Osteocyte (in vitro differentiated cells): ENCODE data around the gene TPP1. TPM values are rescaled to one million over a fixed set of nuclear protein-coding genes. Genes with fewer than 3 reads are reported as not detected.

ENCODE experiments used
- DNase-seq: peaks from one replicate; pipeline ENCODE4 v3.0.0; 2021; ENCODE audit warnings: mixed read lengths; ENCODE audit not compliant: unreplicated experiment; ENCODE audit errors: extremely low spot score
- H3K27ac Mint-ChIP-seq: one replicate; pipeline ENCODE4 v1.8.0; 2021; ENCODE audit warnings: mild to moderate bottlenecking, mixed read lengths; ENCODE audit not compliant: unreplicated experiment
- H3K27me3 Mint-ChIP-seq: one replicate; pipeline ENCODE4 v1.8.0; 2021; ENCODE audit warnings: mixed read lengths; ENCODE audit not compliant: unreplicated experiment
- H3K36me3 Mint-ChIP-seq: one replicate; pipeline ENCODE4 v1.8.0; 2021; ENCODE audit warnings: mixed read lengths; ENCODE audit not compliant: unreplicated experiment
- H3K4me1 Mint-ChIP-seq: one replicate; pipeline ENCODE4 v1.8.0; 2021; ENCODE audit warnings: mixed read lengths; ENCODE audit not compliant: unreplicated experiment
- H3K4me3 Mint-ChIP-seq: one replicate; pipeline ENCODE4 v1.8.0; 2021; ENCODE audit warnings: mild to moderate bottlenecking, moderate library complexity, mixed read lengths; ENCODE audit not compliant: unreplicated experiment
- H3K9me3 Mint-ChIP-seq: one replicate; pipeline ENCODE4 v1.8.0; 2021; ENCODE audit warnings: mixed read lengths; ENCODE audit not compliant: unreplicated experiment
- CTCF ChIP-seq: fragments of 200-600 bp; sonication (generic); IDR thresholded peaks from 2 replicates; pipeline ENCODE4 v1.5.0; 2021; ENCODE audit warnings: antibody characterized with exemption, mild to moderate bottlenecking, moderate library complexity
- total RNA-seq: library from RNA; stranded (reverse); gene quantifications from 2 replicates; pipeline ENCODE4 v1.2.1, GENCODE V29; 2021

Gene TPP1
- total RNA-seq, 1 donor from 2014 or later: 157 TPM

DNA sequence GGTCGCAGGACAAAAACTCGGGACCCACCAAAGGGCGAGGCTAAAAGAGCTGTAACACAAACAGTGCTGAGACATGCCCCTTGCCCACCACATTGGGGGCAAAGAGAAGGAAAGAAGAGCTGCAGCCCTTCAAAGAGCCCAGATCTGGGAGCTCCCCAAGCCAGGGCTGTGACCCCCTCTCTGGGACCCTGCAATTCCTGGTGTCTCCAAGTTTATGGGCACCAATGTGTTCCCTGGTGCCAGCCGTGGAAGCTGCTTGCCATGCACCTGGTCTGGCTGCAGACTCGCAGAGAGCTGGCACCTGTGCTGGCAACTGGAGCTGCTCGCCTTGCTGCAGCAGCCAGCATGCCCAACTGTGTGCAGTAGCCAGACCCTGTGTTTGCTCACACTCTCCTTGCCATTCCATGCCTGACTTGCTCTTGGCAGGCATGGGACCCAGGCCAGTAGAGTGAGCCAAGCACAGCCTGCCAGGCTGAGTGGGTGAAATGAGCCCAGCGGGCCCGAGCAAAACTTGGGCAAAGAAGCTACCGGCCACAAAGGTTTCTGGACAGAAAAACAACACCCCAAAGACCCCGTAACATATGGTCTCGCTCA, 31.8 kb downstream of the TPP1 start:
- TF ChIP-seq CTCF: no peak
- peaks cover 25% of the 10 kb centered on the region for H3K9me3 Mint-ChIP-seq
- no peak overlapping the region for H3K4me3 Mint-ChIP-seq
- no peaks in the 10 kb centered on the region for H3K4me1 Mint-ChIP-seq
- H3K27ac Mint-ChIP-seq: no peak overlapping the region
- no peaks in the 10 kb centered on the region for H3K27me3 Mint-ChIP-seq
- peak; percentile 64 for DNase-seq
- peaks cover 24% of the 10 kb centered on the region for H3K36me3 Mint-ChIP-seq

DNA sequence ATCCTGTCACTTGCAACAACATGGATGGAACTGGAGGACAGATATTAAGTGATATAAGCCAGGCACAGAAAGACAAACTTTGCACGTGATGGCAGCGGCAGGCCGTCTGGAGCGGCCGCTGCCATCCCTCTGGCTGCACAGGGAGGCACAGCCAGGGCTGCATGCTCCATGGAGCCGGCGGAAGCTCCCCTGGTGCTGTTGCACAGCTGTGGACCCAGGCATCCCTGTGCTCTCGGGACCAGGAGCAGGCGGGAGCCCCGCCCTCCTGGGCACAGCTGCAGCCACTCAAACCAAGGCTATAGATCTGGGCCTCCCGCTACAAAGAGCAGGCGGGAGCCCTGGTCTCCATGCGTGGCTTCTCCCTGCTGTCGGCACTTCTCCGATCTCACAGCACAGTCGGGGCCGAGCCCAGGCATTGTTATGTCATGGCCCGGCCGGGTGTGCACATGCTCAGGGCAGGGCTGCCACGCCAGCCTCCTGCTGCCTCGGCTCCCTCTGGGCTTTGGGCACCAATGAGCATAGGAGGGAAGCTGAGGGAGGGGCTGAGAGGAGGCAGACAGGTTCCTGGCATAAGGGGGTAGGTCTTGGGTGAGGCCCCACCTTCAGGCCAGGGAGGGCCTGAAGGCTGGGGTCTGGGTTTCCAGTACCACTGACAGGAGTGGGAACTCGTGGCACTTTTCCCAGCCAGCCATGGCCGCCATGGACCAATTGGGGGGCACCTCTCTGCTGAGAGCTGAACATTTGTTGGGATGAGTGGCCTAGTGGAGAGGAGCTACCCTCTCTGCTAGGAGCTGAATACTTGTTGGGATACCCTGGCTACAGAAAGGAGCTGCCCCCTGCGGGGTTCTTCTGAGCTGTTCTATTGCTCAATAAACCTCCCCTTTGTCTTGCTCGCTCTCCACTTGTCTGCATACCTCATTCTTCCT, 32.5 kb downstream of the TPP1 start:
- Mint-ChIP-seq H3K9me3 (peaks cover 30% of the 10 kb centered on the region), H3K27me3 (no peaks in the 10 kb centered on the region), H3K36me3 (peaks cover 22% of the 10 kb centered on the region), H3K4me3 (no peak overlapping the region), H3K4me1 (no peaks in the 10 kb centered on the region), H3K27ac (no peak overlapping the region)
- peak; percentile 81 for DNase-seq
- no peak for TF ChIP-seq CTCF

GRCh38 chr11:6584528-6584927, 34.7 kb downstream of the TPP1 start:
- DNase-seq: no peak
- peaks cover 22% of the 10 kb centered on the region for H3K36me3 Mint-ChIP-seq
- H3K27me3 Mint-ChIP-seq: no peaks in the 10 kb centered on the region
- H3K4me1 Mint-ChIP-seq: no peaks in the 10 kb centered on the region
- H3K27ac Mint-ChIP-seq: no peak overlapping the region
- H3K9me3 Mint-ChIP-seq: peaks cover 30% of the 10 kb centered on the region
- no peak for TF ChIP-seq CTCF
- no peak overlapping the region for H3K4me3 Mint-ChIP-seq

- Mint-ChIP-seq H3K4me3 (no peak overlapping the region), H3K27me3 (no peaks in the 10 kb centered on the region), H3K4me1 (no peaks in the 10 kb centered on the region), H3K9me3 (peaks cover 30% of the 10 kb centered on the region), H3K36me3 (peaks cover 22% of the 10 kb centered on the region), H3K27ac (no peak overlapping the region)
- DNase-seq: no peak
- no peak for TF ChIP-seq CTCF
These were observed 35.6 kb downstream of the TPP1 start for GRCh38 chr11:6583584-6583983.

DNA sequence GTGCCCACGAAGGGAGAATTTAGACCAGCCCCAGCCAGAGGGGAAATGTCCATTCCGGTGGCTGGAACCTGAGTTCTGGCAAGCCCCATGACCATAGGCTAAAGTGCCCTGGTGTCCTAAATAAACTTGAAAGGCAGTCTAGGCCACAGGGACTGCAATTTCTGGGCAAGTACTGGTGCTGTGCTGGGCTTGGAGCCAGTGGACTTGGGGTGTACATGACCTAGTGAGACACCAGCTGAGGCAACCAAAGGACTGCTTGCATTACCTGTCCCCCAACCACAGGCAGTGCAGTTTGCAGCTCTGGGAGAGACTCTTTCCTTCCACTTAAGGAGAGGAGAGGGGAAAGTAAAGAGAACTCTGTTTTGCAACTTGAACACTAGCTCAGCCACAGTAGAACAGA, 39.5 kb downstream of the TPP1 start:
- peak; percentile 34 for DNase-seq
- H3K4me1 Mint-ChIP-seq: peaks cover 12% of the 10 kb centered on the region
- H3K36me3 Mint-ChIP-seq: peaks cover 18% of the 10 kb centered on the region
- TF ChIP-seq CTCF: no peak
- peaks cover 27% of the 10 kb centered on the region for H3K9me3 Mint-ChIP-seq
- no peaks in the 10 kb centered on the region for H3K27me3 Mint-ChIP-seq
- no peak overlapping the region for H3K4me3 Mint-ChIP-seq
- no peak overlapping the region for H3K27ac Mint-ChIP-seq
